HG02981 (cell line): ENCODE results near the gene THEMIS.
"Not testable (repeated sequence)": the region's sequence is repeated elsewhere in the genome, so short reads cannot be mapped to it uniquely, and the experiment has no call there.

Experiments used
- ATAC-seq: cut with Tn5 transposase; IDR thresholded peaks from one replicate; pipeline ENCODE4 v1.9.1; 2021; ENCODE audit warnings: mild to moderate bottlenecking, moderate library complexity; ENCODE audit not compliant: unreplicated experiment

Gene THEMIS

DNA sequence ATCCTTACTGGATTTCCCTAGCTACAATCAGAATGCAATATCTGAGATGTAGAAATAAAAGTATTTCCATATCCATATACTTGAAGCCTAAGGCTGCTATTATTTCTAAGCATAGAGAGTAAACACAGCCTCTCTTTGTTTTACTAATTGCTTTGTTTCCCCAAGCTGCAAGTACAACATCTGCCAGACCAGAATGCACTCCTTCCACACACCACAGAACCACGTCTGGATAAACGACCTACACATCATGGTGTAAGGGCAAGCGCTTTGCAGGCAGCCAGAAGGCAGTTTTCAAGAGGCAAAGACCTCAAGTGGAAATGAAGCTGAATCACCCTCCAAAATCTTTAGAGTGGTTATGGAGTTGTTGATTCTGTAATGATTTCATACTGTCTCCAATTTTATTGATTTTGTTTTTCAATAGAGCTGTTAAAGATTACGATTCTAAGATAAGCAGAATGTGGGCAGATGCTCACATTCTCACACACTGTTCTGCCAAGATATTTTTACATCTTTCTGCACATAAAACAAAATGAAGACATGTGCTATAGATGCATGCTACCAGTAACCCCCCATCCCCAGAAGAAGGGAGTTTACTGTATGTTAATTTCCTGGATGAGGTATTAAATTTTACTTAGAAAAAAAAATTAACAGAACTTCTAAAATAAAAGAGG, 88.8 kb downstream of the THEMIS start:
- ATAC-seq: no peak

- no peak for ATAC-seq
These were observed 92.9 kb downstream of the THEMIS start for GRCh38 chr6:127807806-127808517.

- ATAC-seq: no peak
These were observed 104.1 kb downstream of the THEMIS start for GRCh38 chr6:127796713-127797112.

- no peak for ATAC-seq
These were observed 106.5 kb downstream of the THEMIS start for GRCh38 chr6:127794405-127794804.

DNA sequence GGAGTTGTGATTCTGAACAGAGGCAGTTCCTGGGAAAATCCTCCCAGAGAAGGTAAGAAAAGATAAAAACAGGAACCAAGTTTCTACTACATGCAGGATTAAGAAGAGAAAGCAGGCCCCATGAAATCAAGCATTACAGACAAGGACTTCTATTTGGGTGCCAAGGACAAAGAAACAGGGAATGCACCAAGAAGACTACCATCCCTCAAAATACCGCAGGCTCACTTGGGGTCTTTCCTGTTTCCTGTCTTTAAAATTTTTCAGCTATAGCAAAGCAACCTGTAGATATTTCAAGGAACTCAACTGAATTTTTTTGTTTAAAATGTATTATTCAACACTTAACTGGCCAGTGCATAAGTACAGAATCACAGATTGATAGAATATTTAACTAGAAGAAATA, 107.5 kb downstream of the THEMIS start:
- no peak for ATAC-seq

GRCh38 chr6:127792616-127793015, 108.2 kb downstream of the THEMIS start:
- no peak for ATAC-seq

DNA sequence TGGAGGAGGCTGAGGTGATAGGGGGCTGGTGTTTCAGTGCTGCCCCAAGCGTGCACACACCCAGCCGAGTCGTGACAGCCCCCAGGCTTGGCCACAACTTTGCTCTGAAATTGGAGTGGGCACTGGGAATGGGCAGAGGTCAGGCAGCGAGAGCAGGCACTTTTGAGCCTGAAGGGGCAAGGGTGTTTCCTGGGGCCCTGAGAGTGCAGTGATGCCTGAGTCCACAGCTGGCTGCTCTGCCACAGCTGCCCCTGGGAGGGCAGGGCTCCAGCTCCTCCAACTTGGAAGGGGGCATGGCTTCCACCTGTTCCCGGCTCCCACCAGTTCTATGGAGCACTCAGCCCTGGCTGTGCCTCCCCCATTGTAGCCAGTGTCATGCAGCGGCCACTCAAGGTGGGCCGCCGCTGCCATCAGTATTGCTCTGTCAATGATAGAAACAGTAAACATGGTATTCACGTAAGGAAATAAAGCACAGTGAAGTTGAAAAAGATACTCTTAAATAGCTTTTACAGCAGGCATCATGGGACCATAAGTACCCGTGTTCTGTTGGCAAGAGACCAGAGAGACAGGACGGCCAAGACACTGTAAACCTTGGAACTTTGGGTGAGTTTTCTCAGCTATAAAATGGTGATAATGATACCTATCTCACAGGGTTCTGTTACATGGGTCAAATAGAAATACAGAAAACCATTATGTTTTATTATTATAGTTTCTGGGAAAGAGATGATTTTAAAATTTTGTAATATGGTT, 108.9 kb downstream of the THEMIS start:
- no peak for ATAC-seq

GRCh38 chr6:127790571-127790970, 110.3 kb downstream of the THEMIS start:
- ATAC-seq: no peak

GRCh38 chr6:127786109-127786508, 114.7 kb downstream of the THEMIS start:
- no peak for ATAC-seq

DNA sequence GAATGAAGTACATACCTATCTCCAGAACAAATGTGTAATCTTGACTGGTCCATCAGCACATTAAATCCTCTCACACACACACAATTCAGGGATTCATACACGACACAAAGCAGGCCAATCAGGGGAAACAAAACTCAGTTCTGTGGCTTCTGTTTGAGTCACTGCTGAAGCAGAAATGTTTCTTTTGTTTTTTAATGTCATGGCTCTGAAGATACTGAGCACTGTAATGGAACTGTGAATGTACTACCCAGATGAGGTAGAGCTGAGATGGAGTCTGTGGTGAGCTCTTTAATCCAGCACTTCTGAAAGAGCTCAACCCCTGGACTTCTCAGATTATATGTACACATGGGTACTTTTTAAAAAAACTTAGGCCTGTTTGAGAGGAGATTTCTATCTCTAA, 116.4 kb downstream of the THEMIS start:
- ATAC-seq: no peak

- ATAC-seq: not testable (repeated sequence)
These were observed 119.1 kb downstream of the THEMIS start for GRCh38 chr6:127781636-127782272.

- ATAC-seq: no peak
These were observed 124.5 kb downstream of the THEMIS start for GRCh38 chr6:127776320-127776719.

DNA sequence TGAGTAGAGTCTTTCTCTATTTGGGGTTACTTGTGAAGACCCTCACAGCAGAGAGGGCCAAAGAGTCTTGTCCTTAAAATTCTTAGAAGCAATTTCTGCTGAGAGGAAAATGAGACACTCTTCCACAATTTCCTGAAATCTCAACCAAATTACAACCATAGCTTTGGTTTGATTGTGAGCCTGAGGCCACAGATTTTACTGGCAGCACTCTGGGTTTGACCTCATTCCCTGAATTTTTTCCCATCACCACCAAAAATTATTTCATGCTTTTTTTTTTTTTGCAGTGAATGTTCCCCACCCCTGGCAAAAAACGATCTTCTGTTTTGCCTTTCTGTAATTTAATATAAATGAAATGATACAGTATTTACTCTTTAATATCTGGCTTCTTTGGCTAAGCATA, 125.5 kb downstream of the THEMIS start:
- no peak for ATAC-seq

GRCh38 chr6:127768745-127769144, 132.1 kb downstream of the THEMIS start:
- ATAC-seq: no peak

- no peak for ATAC-seq
These were observed 132.6 kb downstream of the THEMIS start for GRCh38 chr6:127768223-127768622.

DNA sequence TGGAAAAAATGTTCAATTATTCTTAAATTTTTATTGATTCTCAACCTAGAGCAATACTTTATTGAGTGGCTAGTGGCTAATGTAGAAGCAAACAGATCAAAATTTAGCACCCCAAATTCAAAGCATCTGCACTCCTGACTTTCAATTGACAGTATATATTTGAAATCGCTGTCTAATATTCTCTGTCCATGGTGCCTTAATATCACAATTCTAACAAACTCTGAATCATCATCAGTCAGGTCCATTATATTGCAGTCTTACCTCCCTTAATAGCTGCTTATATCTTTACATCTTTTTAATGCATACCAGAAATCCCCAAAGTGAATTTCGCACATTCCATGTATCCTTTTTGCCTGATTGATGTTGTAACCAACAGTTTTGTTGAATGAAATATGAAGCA, 134.9 kb downstream of the THEMIS start:
- no peak for ATAC-seq

- no peak for ATAC-seq
These were observed 138.6 kb downstream of the THEMIS start for GRCh38 chr6:127762284-127762683.

DNA sequence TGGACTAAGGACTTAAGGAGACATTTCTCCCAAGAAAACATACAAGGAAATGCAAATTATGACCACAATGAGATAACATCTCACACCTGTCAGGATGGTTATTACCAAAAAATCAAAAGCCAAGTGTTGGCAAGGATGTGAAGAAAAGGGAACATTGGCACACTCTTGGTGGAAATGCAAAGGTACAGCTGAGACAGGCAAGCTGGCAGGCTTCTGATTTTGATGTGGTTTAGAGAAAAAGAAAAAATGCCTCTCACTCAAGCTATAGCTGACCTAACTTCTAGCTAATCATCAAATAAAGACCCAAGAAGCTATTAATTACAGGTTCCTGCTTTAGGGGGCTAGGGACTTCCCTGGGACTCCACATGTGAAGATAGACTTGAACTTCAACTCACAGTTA, 139.8 kb downstream of the THEMIS start:
- no peak for ATAC-seq

GRCh38 chr6:127749095-127749494, 151.8 kb downstream of the THEMIS start:
- no peak for ATAC-seq

DNA sequence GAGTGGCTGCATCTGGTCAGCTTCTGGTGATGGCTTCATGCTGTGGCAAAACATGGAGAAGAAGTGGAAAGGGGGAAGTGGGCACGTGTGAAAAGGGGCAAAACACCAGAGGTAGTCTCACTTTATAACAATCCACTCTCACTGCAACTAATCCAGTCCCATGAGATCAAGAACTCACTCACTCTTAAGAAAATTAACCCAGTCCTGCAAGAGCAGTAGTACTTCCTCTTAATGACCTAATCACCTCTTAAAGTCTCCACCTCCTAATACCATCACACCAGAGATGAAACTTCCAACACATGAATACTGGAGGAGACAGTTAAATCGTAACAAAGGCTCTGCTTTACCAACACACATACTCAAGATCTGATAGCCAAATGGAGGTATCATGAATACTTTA, 152.6 kb downstream of the THEMIS start:
- peak; percentile 60 for ATAC-seq

DNA sequence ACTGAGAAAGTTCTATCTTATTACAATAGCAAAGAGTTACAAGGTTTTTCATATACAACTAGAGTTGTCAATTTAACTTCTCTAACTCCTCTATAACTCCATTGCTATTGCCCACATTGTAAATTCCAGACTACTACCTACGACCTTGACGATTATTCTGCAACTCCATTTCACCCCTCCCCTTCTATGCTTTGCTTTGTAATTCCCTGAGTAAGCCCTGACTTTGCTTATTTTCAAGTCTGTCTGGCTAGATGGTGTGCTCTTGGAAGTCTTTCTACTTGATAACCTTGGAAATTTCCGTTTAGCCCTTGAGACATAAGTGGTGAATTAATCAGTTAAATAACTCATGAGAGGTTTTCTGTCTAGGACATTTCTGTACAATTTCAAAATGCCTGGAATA, 162.4 kb downstream of the THEMIS start:
- ATAC-seq: no peak
